GM13976 (cell line): Measurements from ENCODE around the gene PRPF40A.
A peak's percentile ranks its signal among the peaks of the same experiment; 100 is the strongest.
"Not testable (repeated sequence)": the region's sequence is repeated elsewhere in the genome, so short reads cannot be mapped to it uniquely, and the experiment has no call there.

Experiments used
- DNase-seq: peaks from one replicate; pipeline ENCODE4 v3.0.0; 2012; ENCODE audit warnings: low spot score
- CTCF ChIP-seq: IDR thresholded peaks from 2 replicates; pipeline ENCODE4 v1.5.1; 2012; ENCODE audit warnings: borderline replicate concordance, mild to moderate bottlenecking; ENCODE audit not compliant: insufficient read depth; ENCODE audit errors: extremely low read depth, missing control alignments, control extremely low read depth
- in situ Hi-C: fragments of 300-500 bp; cut with MboI; formaldehyde crosslinking; loops from one replicate; pipeline ENCODE4 v1.12.0; 2022; ENCODE audit warnings: low sequenced_read_pairs, mixed read lengths, inconsistent platforms; ENCODE audit not compliant: unreplicated experiment

PRPF40A gene

GRCh38 chr2:152759290-152760072, 42.2 kb upstream of the PRPF40A start:
- no peak for TF ChIP-seq CTCF
- in situ Hi-C loops: no loop called here
- DNase-seq: no peak

- DNase-seq: no peak
- in situ Hi-C loops: no loop called here
- no peak for TF ChIP-seq CTCF
These were observed 37.8 kb upstream of the PRPF40A start for GRCh38 chr2:152755029-152755428.

- in situ Hi-C loops, DNase-seq: not testable (repeated sequence)
These were observed 30.5 kb upstream of the PRPF40A start for GRCh38 chr2:152747751-152748150.

GRCh38 chr2:152743002-152743401, 25.7 kb upstream of the PRPF40A start:
- in situ Hi-C loops: no loop called here
- peak; percentile 16 for DNase-seq
- peak; percentile 28 for TF ChIP-seq CTCF

GRCh38 chr2:152740743-152741328, 23.6 kb upstream of the PRPF40A start:
- in situ Hi-C loops: no loop called here
- peak; percentile 50 for DNase-seq
- peak; percentile 62 for TF ChIP-seq CTCF

- DNase-seq, in situ Hi-C loops: not testable (repeated sequence)
These were observed 22.4 kb upstream of the PRPF40A start for GRCh38 chr2:152739705-152740104.

- in situ Hi-C loops: no loop called here
These were observed 21.2 kb upstream of the PRPF40A start for GRCh38 chr2:152738438-152738837.

GRCh38 chr2:152737509-152737908, 20.2 kb upstream of the PRPF40A start:
- in situ Hi-C loops: not testable (repeated sequence)

More at GRCh38 chr2:152738438-152738837, 21.2 kb upstream of the PRPF40A start:
- no peak for TF ChIP-seq CTCF
- no peak for DNase-seq

More at GRCh38 chr2:152737509-152737908, 20.2 kb upstream of the PRPF40A start:
- not testable (repeated sequence) for DNase-seq
